ENCODE measurements around the gene MARS1.
A peak's percentile ranks its signal among the peaks of the same experiment; 100 is the strongest.

Gene MARS1

DNA sequence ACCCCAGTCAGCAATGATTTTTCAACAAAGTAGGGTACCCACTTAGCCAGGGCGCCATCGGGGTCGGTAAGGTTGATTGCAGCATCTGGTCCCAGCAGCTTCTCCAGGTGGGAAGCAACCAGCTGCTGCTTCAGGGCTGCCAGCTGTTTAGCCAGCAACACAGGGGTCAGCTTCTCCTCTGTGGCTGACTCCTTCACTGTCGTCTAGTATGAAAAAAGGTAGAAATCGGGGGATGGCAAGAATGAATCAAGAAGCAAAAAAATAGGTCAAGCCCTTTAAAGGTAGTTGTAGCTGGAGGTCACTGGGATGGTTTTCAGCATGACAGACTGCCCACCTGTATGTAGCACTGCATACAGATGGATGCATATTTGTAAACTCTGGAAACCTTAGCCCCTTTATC is 46.4 kb downstream of the MARS1 start:
- no peak for DNase-seq

DNA sequence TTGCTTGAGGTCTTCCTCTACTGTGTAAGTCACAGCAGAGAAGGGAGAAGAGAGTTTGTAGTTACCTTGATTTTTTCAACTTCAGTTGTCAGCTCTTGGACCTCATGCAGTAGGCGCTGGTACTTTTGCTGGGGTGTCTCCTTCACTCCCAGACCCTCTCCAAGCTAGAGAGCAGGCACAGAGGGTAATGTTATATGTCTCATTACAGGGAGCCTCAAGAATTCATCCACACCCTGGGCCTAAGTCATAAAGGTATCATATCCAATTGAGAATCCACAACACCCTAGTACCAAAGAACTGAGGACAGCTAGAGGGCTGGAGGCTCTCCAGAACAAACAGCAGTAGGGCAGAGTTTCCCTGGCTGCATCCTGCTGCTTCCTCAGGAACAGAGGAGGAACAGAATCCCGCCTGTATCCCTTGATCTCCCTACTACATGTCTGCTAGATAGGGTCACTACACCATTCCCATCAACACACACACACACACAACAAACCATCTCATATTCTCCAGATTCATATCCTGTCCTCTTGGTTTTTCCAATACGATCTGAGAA is 47.2 kb downstream of the MARS1 start:
- DNase-seq: no peak

DNA sequence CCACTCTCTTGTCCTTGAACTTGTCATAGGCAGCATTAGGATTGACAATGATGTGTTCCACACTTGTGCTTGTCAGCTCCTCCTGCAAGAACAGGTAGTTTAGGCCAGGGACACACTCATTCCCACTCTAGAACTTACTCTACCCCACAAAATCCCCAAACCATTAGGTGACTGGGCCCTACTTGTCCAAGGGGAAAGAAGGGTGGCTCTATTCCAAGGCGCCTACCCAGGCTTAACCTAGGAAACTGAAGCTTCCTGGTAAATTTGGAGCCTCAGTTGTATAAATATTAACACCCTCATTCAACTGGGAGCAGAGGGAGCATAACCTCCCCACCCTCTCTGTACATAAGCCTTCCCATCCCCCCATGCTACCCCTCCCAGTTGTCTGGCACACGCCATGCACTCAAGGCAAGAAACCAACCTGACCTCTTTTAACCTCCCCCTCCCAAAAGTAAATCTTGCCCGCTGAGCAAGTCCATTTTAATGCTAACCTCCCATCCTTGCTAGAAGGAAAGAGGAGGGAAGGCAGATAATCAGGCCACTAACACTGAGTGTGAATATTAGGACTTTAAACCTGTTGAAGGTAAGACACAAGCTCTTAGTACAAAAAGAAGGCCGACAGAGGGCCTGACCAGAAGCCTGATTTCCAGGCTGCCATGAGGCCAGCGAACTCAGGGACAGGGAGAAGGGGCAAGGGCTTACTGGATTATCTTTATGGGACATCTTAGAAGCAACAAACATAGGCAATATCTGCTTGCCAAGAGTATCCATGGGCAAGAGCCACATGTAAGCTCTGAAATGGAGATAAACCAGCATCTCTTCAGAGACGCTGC is 48.1 kb downstream of the MARS1 start:
- no peak for DNase-seq

DNA sequence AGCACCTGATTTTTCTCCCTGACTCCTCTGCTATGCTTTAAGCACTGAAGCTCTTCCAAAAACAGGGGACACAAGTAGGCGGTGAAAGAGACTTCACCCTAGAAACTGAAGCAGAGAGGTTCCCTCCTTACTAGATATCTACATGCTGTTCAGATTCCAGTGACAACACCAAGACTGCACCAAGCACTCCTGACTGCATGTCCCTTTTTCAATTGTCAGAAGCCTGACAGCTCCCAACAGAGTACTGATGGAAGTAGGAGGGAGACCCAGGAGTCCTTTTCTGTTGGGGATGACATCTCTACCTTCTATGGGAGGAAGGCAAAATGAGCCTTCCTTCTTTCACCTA is 48.7 kb downstream of the MARS1 start:
- no peak for DNase-seq

DNA sequence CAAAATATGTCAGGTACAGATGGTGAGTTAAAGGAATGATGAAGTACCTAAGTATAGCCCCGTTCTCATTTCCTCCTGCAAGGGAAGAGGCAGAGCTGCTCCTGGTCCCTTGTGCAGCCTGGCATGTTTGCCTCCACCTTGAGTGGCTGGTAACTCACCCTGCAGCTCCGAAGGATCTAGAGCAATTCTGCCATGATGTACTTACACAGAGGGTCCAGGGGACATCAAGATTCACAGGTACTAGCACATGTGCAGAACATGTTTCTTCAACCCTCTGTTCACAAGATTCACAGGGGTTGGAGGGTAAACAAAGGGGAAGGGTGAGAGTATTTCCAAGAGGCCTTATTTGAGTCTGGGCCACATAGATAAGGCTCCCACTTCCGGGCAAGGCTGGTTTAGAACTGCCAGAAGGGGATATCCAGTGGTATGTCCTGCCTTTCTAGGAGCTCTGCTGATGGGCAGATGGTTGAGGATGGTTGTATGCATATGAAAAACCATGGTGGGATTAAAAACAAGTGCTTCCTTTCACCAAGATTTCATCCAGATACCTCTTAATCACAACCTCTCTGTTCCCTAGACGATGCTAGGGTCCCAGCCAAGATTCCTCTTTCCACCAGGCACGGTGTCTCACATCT is 51.4 kb downstream of the MARS1 start:
- DNase-seq: no peak

DNA sequence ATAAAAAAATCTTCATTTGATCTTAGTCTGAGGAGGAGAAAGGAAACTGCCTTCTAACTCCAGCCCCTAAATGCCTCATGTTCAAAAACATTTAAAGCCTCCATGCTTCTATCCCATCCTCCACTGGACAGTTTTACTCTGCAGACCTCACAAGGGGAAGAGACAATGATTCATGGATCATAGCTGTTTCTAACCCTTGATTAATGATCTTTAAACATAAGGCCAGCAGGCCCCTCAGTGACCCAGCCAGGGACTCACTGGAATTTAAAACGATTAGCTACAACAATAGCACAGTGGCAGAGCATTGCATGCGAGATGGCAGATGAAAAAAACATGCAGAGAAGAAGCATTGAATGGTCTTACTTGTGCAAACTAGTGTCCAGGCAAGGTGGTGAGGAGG is 53.1 kb downstream of the MARS1 start:
- no peak for DNase-seq

DNA sequence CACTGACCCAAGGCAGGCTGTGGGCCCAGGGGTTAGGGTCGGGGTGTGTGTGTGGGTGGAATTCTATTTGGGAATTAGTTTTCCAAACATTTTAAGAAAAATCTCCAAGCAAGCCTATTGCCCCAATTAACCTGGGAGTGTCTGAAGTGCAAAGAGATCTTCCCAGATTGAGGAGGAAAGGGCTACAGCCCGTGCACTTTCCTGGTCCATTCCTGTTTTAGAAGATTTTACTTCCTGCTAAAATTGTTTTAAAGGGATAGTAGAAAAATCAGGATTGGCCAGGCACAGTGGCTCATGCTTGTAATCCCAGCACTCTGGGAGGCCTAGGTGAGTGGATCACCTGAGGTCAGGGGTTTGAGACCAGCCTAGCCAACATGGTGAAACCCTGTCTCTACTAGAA is 53.8 kb downstream of the MARS1 start:
- DNase-seq: no peak

DNA sequence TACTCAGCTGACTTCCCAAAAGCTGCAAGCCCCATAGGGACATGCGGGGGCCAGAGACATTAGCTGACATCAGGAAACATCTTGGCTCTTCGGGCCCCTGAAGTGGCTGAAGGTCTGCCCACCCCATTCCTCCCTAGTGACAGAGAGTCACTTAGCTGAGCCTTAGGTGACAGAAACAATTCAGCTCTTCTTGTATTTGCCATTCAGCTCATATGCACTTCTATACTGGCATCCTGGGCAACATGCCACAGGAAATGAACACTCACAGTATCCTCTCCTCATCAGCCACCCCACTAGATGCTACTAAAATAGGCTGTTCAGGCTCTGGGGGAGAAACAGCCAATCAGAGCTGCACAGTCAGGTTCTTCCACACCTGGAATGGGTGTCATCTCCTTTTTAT is 55.7 kb downstream of the MARS1 start:
- DNase-seq: no peak

DNA sequence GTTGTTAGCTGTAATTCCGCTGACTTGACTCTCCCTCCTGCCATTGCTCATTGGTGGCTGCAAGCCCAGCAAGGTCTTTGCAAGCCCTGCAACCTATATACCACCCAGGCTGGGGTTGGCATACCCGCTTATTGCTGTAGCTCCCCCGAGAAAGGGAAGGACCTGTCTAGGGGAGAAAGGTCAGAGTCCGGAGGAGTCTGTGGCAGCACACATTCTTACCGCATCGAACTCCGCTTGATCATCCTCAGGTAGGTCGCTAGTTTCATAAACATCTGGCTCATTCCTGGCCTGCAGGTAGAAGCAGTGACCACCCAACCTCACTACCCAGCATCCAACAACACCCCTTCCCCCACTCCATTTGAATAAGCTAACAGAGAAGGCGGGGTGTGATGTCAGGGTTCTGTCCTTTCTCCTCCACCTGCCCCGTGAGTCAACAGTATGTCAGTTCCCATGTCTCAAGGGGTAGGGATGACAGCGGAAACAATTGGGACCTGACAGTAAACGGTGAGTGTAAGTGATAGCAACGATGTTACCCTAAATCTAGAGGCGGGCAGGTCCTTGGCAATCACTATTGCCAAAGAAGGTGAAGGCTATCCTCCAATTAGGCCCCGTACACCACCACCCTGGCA is 58.1 kb downstream of the MARS1 start:
- DNase-seq: no peak

DNA sequence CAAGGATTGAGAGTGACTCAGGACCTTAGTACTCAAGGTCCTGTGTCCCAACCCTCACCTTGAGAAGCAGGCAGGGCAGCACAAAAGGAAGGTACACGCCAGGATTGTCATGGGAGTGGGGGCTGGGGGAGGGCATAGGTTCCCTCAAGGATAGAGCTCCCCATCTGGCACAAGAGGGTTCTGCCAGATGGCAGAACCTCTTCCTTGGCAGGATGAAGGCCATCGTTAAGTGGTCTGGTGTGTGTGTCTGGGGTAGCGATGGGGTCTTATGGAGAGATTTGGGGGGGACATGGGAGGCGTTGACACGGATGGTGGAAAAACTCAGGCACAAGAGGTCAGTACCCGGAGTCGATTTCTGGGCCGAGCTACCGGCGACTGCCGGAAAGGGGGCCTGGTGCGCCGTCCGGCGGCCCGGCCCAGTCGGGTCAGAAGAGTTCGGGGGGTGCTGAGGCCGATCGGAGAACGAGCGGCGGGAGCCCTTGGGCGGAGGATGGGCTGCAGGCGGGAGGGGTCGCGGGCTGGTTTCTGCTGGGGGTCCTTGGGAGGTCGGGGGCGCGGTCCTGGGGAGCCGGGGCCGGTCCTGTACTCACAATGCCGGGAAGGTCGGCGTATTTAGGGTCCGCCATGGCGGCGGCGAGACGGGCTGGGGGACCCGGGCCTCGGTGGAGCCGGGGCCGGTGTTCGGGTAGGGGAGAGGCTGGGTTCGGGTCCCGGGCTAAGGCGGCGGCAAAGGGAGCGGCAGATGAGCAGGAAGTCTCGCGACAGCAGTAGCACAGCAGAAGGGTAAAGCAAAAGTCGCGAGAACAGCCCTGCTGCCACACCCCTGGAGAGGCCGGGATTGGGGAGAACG is 58.8 kb downstream of the MARS1 start, which contains the start of gene DCTN2:
DCTN2 (minus strand) TSS at position 755 of the 850 bp plus-strand sequence; CDS start at position 626, 129 bp downstream.
- peak; percentile 97 for DNase-seq

DNA sequence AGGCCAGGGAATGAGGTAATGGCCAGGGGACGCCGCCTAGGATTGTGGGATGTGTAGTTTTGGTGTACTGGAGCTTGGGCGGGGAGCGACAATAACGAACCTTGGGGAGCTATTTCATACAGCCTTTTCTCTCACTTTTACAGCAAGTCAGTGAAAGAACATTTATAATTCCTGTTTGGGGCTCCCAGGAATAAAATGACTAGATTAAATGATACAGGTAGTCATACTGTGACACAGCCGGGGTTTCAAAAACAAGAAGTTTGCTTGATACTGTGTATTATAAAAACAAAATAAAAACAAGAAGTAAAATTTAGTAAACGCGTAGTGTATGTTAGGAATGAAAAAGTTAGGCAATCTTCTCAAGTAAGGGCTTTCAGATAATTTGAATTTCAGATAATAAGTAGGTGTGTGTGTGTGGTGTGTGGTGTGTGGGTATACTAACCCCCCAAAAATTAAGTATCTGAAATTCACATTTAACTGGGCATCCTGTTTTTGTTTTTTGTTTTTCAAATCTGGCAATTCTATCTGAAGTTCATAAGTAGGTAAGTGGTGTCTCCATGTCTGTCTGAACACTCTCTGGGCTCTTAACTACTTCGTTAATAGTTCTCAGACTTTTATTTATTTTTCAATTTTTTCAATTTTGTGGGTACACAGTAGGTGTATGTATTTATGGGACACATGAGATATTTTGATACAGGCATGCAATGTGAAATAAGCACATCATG is 59.6 kb downstream of the MARS1 start:
- no peak for DNase-seq

DNA sequence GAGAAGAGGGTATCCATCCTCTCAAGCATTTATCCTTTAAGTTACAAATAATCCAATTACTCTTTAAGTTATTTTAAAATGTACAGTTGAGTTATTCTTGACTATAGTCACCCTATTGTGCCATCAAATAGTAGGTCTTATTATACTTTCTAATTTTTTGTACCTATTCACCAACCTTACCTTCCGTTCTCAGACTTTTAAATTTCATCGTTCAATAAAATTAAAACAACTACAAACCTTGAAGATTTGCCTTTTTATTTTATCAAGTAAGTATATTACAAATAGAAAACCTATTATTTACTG is 60.1 kb downstream of the MARS1 start:
- no peak for DNase-seq

DNA sequence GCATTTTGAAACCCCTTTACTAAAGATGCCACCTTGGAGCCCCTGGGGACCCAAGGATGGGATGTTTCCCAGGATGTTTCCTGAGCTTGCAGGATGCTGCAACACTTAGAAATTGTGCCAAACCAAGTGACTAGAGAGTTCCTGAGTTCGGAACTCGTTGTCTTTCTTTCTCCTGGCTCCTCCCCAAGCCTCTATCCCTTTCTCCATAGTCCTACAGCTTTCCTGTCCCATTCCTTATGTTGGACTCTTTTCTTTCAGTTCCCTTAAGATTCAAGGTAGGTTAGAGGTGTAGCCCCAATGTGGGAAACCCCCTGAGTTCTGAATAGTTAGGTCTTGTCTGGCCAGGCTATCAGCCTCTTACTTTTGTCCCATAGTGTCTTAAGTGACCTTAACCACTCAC is 60.6 kb downstream of the MARS1 start:
- no peak for DNase-seq

DNA sequence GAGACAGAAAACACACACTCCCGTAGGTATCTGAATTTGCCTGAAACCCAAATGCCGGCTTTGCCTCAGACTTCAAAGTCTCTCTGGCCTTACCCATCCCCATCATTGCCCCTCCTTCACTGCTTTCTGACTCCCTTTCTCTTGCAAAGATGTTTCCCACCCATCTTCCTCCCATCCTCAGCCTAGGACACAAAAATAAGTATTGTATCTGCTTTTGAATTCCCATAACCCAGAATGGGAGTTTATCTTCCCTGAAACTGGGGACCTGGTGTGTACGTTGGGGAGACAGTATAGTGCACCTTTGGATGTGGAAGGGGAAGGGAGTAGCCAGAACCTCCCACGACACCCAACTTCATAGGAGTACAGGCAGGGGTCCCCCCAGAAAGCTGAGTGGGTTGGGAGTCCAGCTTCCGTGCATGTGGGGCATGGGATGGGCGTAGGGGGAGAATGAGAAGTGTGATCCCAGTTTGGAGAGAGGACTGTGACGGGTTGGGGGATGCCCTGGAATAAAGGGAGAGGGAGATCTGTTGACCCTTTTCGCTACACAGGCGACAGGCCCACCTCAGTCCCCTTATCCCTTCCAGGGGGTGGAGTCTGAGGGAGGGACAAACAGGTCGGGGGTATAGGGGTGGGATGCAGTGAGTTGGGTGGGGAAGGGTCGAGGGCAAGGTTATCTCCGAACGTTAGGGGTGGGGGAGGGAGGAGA is 61.5 kb downstream of the MARS1 start:
- no peak for DNase-seq

DNA sequence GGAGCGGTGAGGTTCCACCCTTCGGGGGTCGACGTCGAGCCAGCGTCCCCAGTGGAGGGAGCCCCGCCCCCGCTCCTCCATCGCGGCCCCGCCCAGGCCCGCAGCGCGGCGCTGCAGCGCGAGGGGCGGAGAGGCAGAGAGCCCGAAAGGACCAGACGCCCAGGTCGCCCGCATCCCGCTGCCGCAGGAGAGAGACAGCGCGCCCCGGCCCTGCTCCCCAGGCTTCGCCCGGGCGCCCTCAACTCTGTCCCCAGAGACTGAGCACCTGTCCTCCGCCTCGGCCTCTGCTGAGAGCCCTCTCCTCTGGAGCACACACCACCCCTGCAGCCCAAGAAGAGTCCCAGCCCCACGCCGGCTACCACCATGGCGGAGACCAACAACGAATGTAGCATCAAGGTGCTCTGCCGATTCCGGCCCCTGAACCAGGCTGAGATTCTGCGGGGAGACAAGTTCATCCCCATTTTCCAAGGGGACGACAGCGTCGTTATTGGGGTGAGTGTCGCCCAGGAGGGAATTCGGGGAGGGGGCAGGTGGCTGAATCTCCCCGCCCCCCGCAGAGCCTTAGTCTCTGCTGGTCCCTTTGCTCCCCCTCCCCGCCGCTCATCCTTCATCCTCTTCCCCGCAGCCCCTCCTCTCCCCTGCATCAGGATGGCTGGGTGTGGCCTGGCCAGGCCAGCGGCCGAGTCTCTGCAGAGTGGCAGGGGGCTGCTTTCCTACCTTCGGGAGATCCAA is 62.2 kb downstream of the MARS1 start, which contains the start of gene KIF5A:
KIF5A (plus strand) TSS at position 136 of the 732 bp plus-strand sequence; CDS start at position 364, 228 bp downstream.
- peak; percentile 41 for DNase-seq

DNA sequence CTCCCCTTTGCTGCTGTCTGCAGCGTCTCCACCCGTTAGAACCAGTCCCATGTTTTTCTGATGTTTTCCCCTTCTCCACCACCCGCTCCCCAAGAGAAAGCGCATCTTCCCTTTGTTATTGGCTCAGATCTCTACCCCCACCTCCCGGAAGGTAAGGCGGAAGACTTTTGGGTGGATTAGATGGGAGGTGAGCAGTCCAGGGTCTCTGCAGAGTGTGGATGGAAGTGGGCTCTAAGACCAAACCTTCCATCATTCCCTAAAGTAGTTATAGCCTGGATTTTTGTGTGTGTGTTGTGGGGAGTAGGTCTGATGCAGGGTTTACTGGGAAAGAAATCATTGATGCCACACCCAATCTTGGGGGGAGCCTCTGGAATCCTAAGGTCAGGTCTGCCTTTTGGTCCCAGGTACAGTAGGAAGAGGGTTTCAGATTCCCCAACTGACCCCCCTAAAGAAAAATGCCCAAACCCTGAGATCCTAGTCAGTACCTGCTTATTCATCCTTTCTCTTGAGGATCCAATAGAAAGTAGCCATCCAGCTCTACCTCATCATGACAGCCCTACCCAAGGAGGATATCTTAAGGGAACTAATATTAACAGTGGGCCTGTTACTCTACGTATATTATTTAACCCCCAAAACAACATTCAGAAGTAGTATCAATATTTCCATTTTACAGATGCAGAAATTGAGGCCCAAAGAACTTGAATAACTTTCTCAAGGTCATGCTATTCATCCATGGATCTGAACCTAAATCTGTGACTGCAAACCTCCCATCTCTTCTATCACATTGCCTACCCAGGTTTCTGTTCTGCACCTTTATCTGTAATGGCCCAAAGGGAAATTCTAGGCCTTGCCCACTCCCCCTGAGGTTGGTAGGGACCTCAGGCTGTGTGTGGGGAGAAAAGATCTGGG is 63.0 kb downstream of the MARS1 start:
- no peak for DNase-seq

DNA sequence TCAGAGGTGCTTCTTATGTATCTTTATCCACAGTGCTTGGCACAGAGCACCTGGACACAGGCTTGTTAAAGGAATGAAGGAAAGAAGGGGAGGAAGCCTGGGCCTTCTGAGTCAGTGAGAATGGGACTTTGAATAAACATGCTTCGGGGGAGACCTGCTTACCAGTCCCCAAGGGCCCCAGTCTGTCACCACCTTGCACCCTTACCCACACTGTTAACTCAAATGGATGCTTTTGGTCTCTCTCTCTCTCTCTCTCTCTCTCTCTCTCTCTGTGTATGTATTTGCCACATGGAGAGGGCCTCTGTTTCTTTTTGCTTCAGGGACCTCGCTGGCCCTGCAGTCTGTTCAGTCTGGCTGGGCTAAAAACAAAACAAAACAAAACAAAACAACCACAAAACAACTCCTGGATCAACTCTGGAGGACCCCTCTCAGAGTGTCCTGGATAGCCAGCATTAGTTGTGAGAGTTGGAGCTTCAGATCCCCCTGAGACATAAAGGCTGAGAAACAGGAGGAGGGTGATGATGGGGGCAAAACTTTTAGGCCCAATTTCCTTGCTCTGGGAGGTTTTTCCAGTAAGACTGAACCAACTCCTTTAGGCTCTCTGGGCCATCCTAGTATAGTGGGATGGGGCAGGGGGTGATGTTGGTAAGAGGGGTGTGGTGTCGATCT is 63.9 kb downstream of the MARS1 start:
- DNase-seq: no peak

DNA sequence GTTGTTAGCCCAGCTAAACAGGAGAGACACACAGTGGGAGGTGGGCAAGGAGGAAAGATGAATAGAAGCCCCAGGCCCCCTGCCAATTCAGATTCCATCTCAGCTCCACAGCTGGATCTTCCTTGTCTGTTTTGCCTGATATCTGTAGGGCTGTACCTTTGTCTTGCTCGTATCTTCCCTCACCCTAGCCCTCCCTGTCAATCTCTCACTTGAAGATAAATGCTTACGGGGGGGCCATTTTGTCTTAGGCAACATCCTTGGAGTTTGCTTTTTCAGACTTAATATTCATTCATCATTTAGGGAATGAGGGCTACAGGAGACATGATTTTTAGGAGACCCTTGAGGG is 64.4 kb downstream of the MARS1 start:
- DNase-seq: no peak

DNA sequence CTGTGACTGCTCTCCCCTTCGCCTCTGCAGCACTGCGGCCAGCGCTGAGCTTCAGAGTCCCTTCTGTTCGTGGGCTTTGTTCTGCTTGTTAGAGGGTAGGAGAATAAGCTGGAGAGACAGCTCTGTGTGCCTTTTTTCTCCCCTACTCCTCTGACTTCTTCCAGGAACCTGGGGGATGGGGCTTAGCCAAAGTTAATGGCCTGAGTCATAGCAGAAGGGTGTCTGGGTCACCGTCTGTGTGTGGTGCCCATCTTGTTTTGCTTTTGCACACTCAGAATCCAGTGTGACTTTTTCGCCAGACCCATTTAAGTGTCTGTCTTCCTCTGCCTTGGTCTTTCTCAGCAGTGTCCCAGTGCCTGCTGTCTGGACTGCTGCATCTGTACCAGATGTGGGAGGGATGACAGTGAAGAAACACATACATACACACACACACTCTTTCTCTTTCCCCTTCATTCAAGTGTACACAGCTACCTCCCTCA is 65.0 kb downstream of the MARS1 start:
- no peak for DNase-seq
